NB4 (cell line): ENCODE data around the gene NPR3.

Experiments used
- CTCF ChIP-seq: IDR thresholded peaks from one replicate; pipeline ENCODE4 v1.5.1; 2012; ENCODE audit warnings: low read depth, low read length
- MAX ChIP-seq: IDR thresholded peaks from 2 replicates; pipeline ENCODE4 v1.6.1; 2011; ENCODE audit warnings: low read depth, low read length
- POLR2A ChIP-seq: IDR thresholded peaks from 2 replicates; pipeline ENCODE4 v1.6.1; 2011; ENCODE audit warnings: mild to moderate bottlenecking; ENCODE audit not compliant: insufficient read length; ENCODE audit errors: extremely low read depth

- no peak for TF ChIP-seq CTCF
- TF ChIP-seq MAX: no peak
- TF ChIP-seq POLR2A: no peak
Measured at GRCh38 chr5:32834251-32834650, 123.1 kb downstream of the NPR3 start.
